HG02885 (cell line): Measurements from ENCODE around the gene TRIM42.

ENCODE experiments used
- ATAC-seq: cut with Tn5 transposase; IDR thresholded peaks from one replicate; pipeline ENCODE4 v1.9.1; 2021; ENCODE audit warnings: mild to moderate bottlenecking; ENCODE audit not compliant: unreplicated experiment, poor library complexity

The TRIM42 gene

DNA sequence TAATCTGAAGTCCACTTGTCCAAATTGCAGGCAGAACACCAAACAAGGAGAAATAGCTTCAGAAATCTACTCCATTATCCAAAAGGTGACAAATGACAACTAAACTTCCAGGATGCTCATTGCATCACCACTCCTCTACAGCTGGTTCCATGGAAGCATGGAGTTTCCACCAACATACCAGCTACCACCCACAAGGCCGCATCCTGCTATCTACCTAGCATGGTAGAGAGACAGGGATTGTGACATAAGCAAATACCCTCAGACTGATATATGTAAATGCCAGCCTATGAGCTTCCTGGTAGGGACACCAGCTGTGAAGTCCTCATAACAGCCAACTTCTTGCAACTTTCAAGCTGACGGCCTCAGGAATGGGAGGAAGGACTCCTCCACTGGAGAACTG is at the start of gene TRIM42:
Gene TRIM42 (plus strand): TSS at position 301 of the 400 bp plus-strand sequence. CDS start 166 bp downstream, outside the sequence.
- ATAC-seq: no peak

DNA sequence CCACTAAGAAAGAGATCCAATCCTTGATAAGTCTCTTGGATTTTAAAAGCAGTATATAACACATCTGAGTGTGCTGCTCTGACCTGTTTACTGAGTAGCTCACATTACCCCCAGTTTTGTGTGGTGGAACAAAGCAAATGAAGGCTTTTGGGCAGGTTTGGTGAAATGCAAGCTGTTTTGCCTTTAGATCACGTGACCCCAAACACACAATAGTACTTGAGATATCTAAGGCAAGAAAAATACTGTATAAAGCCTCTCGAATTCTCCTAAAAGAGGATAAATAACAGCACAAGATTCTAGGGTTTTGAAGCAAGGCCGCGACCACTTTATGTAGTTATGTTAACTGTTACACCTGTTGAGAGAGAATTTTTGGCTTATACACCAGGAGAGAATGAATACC is 49.3 kb upstream of the TRIM42 start:
- ATAC-seq: no peak

- no peak for ATAC-seq
These were observed 48.3 kb upstream of the TRIM42 start for GRCh38 chr3:140629357-140630137.

- no peak for ATAC-seq
These were observed 47.5 kb upstream of the TRIM42 start for GRCh38 chr3:140630366-140630765.

DNA sequence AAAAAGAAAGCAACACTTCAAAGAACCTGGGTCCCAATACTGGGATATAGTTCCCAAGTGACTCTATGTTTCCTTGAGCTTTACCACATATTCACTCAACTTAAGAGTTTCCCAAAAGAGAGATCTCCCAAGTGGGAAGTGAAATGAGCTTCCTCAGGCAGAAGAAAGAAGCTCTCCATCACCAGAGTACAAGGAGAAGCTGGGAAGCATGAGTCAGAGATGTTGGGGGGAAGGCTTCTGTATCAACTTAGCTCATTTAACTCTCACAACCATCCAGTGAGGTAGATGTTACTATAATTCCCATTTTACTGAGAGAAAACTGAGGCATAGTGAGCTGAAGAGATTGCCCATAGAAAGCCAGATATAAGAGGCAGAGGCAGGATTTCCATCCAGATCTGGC is 47.0 kb upstream of the TRIM42 start:
- ATAC-seq: no peak

DNA sequence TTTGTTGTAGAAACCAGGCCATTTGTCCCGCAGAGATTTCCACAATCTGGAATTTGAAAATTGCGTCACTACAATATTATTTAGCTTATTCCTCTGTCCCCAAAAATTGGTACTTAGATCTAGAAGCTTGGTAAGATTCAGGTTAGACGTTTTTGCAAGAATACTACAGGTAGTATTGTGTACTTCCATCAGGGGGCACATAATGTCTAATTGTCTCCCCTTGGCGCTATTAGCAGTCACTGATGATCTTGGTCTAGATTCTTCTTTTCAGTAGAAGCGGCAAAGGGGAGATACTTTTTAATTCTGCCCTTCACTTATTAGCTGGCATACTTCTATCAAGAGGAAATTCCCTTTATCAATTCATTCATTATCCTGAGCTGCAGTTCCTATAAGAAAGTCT is 42.6 kb upstream of the TRIM42 start:
- ATAC-seq: no peak

DNA sequence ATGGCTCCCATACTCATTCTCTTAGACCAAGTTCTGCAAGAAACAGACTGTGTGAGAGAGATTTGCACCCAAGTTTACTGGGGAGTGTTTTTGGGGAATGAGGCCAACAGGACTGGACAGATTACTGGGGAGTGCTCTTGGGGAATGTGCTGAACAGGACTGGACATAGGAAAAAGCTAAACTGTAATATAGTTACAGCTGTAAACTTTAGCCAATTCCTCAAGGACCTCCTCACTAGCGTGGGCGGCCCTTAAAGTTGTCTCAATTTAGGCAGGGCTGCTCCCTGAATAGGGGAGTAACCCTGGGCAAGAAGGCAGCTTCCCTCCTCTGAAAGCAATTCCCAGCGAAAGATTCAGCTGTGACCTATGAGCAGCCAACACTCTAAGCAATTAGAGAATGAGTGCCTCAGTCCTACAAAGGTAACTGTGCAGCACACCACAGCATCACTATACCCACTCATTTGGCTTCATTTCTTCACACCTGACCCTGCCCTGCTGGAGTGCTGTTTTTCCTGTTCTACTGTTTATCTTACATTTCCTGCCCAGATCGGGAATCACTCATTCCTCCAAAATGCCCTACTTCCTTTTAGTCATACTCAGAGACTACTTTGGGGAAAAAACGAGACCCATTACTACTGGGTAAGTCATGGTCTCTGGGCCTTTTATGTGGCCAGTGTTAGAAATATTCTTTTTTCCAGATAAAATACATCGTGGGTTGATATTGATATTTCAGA is 41.3 kb upstream of the TRIM42 start:
- no peak for ATAC-seq

DNA sequence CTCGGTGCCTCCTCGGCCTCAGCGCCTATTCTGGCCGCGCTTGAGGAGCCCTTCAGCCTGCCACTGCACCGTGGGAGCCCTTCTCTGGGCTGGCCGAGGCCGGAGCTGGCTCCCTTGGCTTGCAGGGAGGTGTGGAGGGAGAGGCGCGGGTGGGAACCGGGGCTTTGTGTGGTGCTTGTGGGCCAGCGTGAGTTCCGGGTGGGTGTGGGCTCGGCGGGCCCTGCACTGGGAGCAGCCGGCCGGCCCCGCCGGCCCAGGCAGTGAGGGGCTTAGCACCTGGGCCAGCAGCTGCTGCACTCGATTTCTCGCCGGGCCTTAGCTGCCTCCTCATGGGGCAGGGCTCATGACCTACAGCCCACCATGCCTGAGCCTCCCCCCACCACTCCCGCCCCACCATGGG is 26.6 kb upstream of the TRIM42 start:
- no peak for ATAC-seq

DNA sequence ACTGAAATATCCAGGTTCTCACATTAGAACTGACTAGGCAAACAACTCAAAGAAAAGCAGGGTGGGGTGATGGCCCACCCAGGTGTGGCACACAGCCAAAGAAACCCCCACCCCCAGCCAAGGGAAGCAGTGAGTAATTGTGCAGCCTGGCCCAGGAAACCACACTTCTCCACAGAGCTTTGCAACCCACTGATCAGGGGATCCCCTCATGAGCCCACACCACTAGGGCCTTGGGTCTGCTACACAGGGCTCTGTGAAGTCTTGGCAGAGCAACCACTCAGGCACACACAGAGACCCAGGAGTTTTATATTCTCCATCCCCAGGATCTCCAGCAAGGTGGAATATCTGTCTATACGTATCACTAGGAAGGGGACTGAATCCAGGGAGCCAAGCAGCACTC is 22.2 kb upstream of the TRIM42 start:
- ATAC-seq: no peak

- ATAC-seq: no peak
These were observed 13.8 kb upstream of the TRIM42 start for GRCh38 chr3:140664111-140664510.

- ATAC-seq: no peak
These were observed 4.7 kb downstream of the TRIM42 start for GRCh38 chr3:140682586-140682985.

DNA sequence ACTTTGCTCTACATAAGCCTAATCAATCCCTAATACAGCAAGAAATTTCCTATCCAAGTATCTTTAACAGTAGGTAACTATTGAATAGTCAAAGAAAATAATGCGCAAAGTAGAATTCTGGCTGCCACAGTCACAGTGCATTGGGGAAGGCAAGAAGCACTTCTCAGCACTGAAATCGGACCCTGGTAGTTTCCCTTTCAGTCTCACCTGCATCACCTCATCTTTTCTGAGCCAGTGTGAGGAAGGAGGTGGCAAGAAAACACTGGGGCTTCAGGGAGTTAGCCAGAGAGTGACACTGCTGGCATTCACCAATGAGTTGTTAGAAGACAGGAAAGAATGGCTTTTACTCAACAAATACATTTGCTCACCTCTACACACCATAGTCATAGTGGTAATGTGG is 8.3 kb downstream of the TRIM42 start:
- no peak for ATAC-seq

GRCh38 chr3:140686948-140687347 is 9.1 kb downstream of the TRIM42 start:
- ATAC-seq: no peak

GRCh38 chr3:140695361-140696061 is 17.6 kb downstream of the TRIM42 start:
- ATAC-seq: no peak

DNA sequence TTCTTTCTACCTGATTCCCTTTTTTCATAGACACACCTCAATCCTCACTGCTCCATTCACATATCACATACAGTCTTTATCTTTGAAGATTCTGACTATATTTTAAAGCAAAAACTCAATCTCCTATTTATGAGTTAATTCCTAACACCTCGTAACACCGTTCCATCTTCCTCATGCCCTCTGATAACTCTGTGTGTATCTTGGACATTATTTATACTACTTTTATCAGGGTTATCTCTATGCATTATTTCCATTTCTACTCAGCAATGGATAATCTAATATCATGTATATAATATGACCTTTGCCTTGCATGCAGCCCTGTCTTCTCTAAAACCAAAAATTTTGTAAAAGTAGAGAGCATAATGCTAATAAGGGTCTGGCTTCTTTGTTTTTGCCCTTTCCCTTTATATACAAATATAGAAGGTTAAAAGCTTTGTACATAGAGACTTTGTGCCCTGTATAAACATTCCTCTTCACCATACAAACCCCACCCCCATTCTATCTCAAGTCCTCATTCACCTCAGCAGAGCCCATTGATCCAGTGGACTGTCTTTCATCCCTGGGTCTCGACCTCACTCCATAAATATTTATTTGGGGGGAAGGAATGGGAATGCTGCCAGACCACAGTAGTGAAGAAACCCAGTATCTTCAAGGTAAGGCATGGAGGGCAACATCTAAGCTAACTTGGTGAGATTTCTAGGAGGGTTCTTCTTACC is 21.8 kb downstream of the TRIM42 start:
- ATAC-seq: no peak

DNA sequence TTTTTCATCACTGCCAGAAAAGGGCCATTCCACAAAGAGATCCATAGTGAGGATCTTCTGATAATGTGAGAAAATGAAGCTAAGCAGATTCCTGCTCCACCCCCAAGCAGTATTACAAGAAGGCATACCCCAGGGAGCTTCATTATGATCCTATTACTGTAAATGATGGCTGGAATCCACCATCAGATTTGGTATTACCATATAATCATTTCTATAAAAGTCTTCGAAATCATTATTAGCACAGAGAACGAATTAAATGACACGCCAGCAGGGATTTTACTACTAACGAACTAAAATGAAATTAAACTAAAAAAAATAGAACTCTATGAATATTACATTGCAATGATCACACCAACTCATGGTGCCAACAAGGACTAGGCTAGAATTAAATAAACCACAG is 24.4 kb downstream of the TRIM42 start:
- ATAC-seq: no peak

- ATAC-seq: no peak
These were observed 25.6 kb downstream of the TRIM42 start for GRCh38 chr3:140703496-140703895.

- ATAC-seq: no peak
These were observed 26.9 kb downstream of the TRIM42 start for GRCh38 chr3:140704733-140705132.

GRCh38 chr3:140705954-140706353 is 28.1 kb downstream of the TRIM42 start:
- no peak for ATAC-seq

GRCh38 chr3:140706360-140706759 is 28.5 kb downstream of the TRIM42 start:
- no peak for ATAC-seq

- no peak for ATAC-seq
These were observed 31.0 kb downstream of the TRIM42 start for GRCh38 chr3:140708815-140709214.
